A549 (cell line): ENCODE measurements around the gene XPC. TPM values are rescaled to one million over a fixed set of nuclear protein-coding genes. Genes with fewer than 3 reads are reported as not detected.

ENCODE experiments used
- ATAC-seq, 2 experiments: fragments of 200-7000 bp in 1 of 2; fragments of >200 bp in 1 of 2; cut with Nextera tagmentation in 1 of 2; cut with Tn5 transposase in 1 of 2; 3 replicates each; pipeline versions ENCODE4 v1.8.0 to v1.9.1; 2018 to 2020; ENCODE audit warnings: mild to moderate bottlenecking in 1 of 2, moderate library complexity in 1 of 2
- CTCF ChIA-PET: fragments of 300-600 bp; sonication (Branson Sonifier 250); formaldehyde crosslinking; extraction: SDS; loops from one replicate; lab custom pipeline; 2021; ENCODE audit warnings: antibody characterized with exemption, inconsistent platforms; lab: Yijun Ruan, JAX
- POLR2A ChIA-PET: fragments of 350-600 bp; formaldehyde crosslinking; extraction: SDS; loops from one replicate; lab custom pipeline; 2021; ENCODE audit warnings: antibody characterized with exemption, inconsistent platforms; lab: Yijun Ruan, JAX
- DNase-seq, 2 experiments: peaks; one replicate each; pipeline versions ENCODE4 v3.0.0 to v3.0.0-alpha.2; 2011 to 2016; ENCODE audit warnings: low read depth in 1 of 2, low spot score in 1 of 2
- FAIRE-seq: peaks from 2 replicates; lab custom pipeline; 2011; peaks lifted over from hg19 to GRCh38; lab: Jason Lieb, UNC
- H3K27ac ChIP-seq, 2 experiments: fragments of >200 bp; sonication (Bioruptor Twin); formaldehyde crosslinking; 3 replicates each; pipeline ENCODE4 v1.5.1; 2016 to 2017
- H3K4me1 ChIP-seq: fragments of >200 bp; sonication (Bioruptor Twin); formaldehyde crosslinking; 3 replicates; pipeline ENCODE4 v1.6.1; 2016
- H3K4me2 ChIP-seq: fragments of >200 bp; sonication (Bioruptor Twin); formaldehyde crosslinking; 3 replicates; pipeline ENCODE4 v1.6.1; 2016
- H3K4me3 ChIP-seq: fragments of >200 bp; sonication (Bioruptor Twin); formaldehyde crosslinking; 3 replicates; pipeline ENCODE4 v1.5.1; 2016
- H3K9me3 ChIP-seq: fragments of >200 bp; sonication (Bioruptor Twin); formaldehyde crosslinking; 3 replicates; pipeline ENCODE4 v1.6.1; 2016
- CBX2 ChIP-seq: fragments of 200-600 bp; sonication (generic); IDR thresholded peaks from 2 replicates; pipeline ENCODE4 v1.6.1; 2016; ENCODE audit warnings: low read depth, mild to moderate bottlenecking, borderline replicate concordance
- CBX8 ChIP-seq: fragments of 200-600 bp; sonication (generic); IDR thresholded peaks from 2 replicates; pipeline ENCODE4 v1.6.1; 2016
- CEBPB ChIP-seq, 2 experiments: fragments of >200 bp in 1 of 2; sonication (Bioruptor Twin) in 1 of 2; formaldehyde crosslinking in 1 of 2; IDR thresholded peaks; 2 replicates each; pipeline ENCODE4 v1.6.1; 2012 to 2016
- CHD2 ChIP-seq: fragments of 150-350 bp; IDR thresholded peaks from 2 replicates; pipeline ENCODE4 v1.6.1; 2014; ENCODE audit warnings: low read length; ENCODE audit not compliant: partially characterized antibody
- EHMT2 ChIP-seq: fragments of 200-600 bp; sonication (generic); IDR thresholded peaks from 2 replicates; pipeline ENCODE4 v1.6.1; 2016; ENCODE audit warnings: antibody characterized with exemption, low read depth, mild to moderate bottlenecking, moderate library complexity
- HDAC2 ChIP-seq: fragments of 200-600 bp; sonication (generic); IDR thresholded peaks from 2 replicates; pipeline ENCODE4 v1.6.1; 2016
- MAFK ChIP-seq: fragments of 450-650 bp; IDR thresholded peaks from 2 replicates; pipeline ENCODE4 v1.6.1; 2014; ENCODE audit not compliant: partially characterized antibody
- MYC ChIP-seq: IDR thresholded peaks from 2 replicates; pipeline ENCODE4 v1.6.1; 2012; ENCODE audit warnings: mild to moderate bottlenecking, inconsistent platforms, low read length, improper control_type of control experiment, borderline replicate concordance
- NFE2L2 ChIP-seq: fragments of 150-350 bp; conservative IDR thresholded peaks from 2 replicates; pipeline ENCODE4 v1.6.1; 2014; ENCODE audit warnings: low read length
- NR3C1 ChIP-seq: fragments of >200 bp; sonication (Bioruptor Twin); formaldehyde crosslinking; IDR thresholded peaks from 3 replicates; pipeline ENCODE4 v1.6.1; 2017
- PHF8 ChIP-seq: fragments of 200-600 bp; sonication (generic); IDR thresholded peaks from 2 replicates; pipeline ENCODE4 v1.6.1; 2016; ENCODE audit warnings: low read depth, mild to moderate bottlenecking, antibody characterized with exemption, moderate library complexity, borderline replicate concordance
- POLR2A ChIP-seq: IDR thresholded peaks from 2 replicates; pipeline ENCODE4 v1.6.1; 2012; ENCODE audit warnings: mild to moderate bottlenecking, low read length
- RFX5 ChIP-seq: fragments of 450-650 bp; IDR thresholded peaks from 2 replicates; pipeline ENCODE4 v1.7.1; 2014; ENCODE audit warnings: antibody characterized with exemption, mild to moderate bottlenecking, moderate library complexity
- RNF2 ChIP-seq: fragments of 200-600 bp; sonication (generic); IDR thresholded peaks from 2 replicates; pipeline ENCODE4 v1.6.1; 2016; ENCODE audit warnings: low read depth, mild to moderate bottlenecking, antibody characterized with exemption, moderate library complexity, borderline replicate concordance
- SMC3 ChIP-seq: fragments of >200 bp; sonication (Bioruptor Twin); formaldehyde crosslinking; IDR thresholded peaks from 3 replicates; pipeline ENCODE4 v1.6.1; 2018; ENCODE audit warnings: inconsistent platforms
- TFCP2L1 ChIP-seq: fragments of 250-450 bp; sonication (Bioruptor Pico); IDR thresholded peaks from 2 replicates; pipeline ENCODE4 v1.5.0; 2021; ENCODE audit warnings: mild to moderate bottlenecking
- TP53 ChIP-seq: fragments of 250-450 bp; sonication (Bioruptor Pico); IDR thresholded peaks from 2 replicates; pipeline ENCODE4 v1.5.0; 2021; ENCODE audit warnings: mild to moderate bottlenecking, moderate library complexity
- ZC3H11A ChIP-seq: fragments of 450-650 bp; IDR thresholded peaks from 2 replicates; pipeline ENCODE4 v1.6.1; 2014; ENCODE audit warnings: antibody characterized with exemption, mild to moderate bottlenecking
- ZFP36 ChIP-seq: fragments of 450-650 bp; IDR thresholded peaks from 2 replicates; pipeline ENCODE4 v1.6.1; 2014; ENCODE audit warnings: borderline replicate concordance; ENCODE audit not compliant: partially characterized antibody
- WGBS: methylation state at CpG from one replicate; pipeline ENCODE4 v1.1.6; 2017; ENCODE audit errors: missing lambda C conversion rate; 5-methylcytosine and 5-hydroxymethylcytosine counted together
- polyA plus RNA-seq, 4 experiments: library from polyadenylated mRNA; depleted of rRNA in 3 of 4; stranded (reverse); fragments of >200 nt; fragmentation: RNase III in 1 of 4; extraction: RNeasy Plus Mini Kit Qiagen cat#74134 plus additional on column Dnase treatment in 1 of 4; gene quantifications; 2 replicates in 3 of 4; 3 replicates in 1 of 4; pipeline ENCODE4 v1.2.3, GENCODE V29; 2011 to 2017
- TF ChIP-seq, protein P1 (sequence below): IDR thresholded peaks from 2 replicates; pipeline ENCODE4 v1.6.1; 2012
- TF ChIP-seq, protein P2 (sequence below): fragments of 150-350 bp; IDR thresholded peaks from 2 replicates; pipeline ENCODE4 v1.6.1; 2014; ENCODE audit warnings: low read depth, mild to moderate bottlenecking, low read length
- TF ChIP-seq, protein P3 (sequence below): IDR thresholded peaks from 2 replicates; pipeline ENCODE4 v1.6.1; 2012; ENCODE audit warnings: low read depth, borderline replicate concordance
- TF ChIP-seq, protein P4 (sequence below): fragments of 200-600 bp; sonication (generic); IDR thresholded peaks from 2 replicates; pipeline ENCODE4 v1.6.1; 2016; ENCODE audit warnings: antibody characterized with exemption, mild to moderate bottlenecking, moderate library complexity

XPC gene
- polyA plus RNA-seq, 2 of the 4 experiments (the other 2 are of a cell fraction): 35.4 to 36.3 TPM

DNA sequence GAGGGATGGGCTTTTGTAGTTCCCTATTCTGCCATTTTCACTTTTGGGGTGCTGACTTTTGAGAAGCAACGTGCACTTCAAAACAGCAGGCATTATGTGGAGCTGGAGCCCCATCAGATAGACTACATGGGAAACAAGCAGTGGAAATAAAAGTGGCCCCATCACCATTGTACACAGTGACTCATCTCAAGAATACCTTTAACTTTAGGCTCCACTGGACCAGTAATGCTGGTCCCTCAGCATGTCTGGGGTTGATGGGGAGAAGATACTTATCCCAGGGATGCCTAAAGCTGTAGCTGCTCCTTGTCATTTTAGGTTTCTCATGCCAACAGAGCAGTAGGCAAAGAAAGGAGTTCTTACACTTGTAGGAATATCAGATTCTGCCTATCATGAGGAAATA is 45.2 kb upstream of the XPC start:
- H3K4me3 ChIP-seq: no peak overlapping the region
- CTCF ChIA-PET: interaction anchor here (1.3 to 1.6 kb wide), 3 partner anchors 9 to 20 kb away, joined by 4 to 8 read pairs (median 5); no protein-coding TSS in a partner anchor
- FAIRE-seq: no peak
- H3K9me3 ChIP-seq: peaks cover 27% of the 10 kb centered on the region
- WGBS: 0% methylated on average over 1 of the region's 1 CpG
- no peak for ATAC-seq
- H3K4me1 ChIP-seq: no peaks in the 10 kb centered on the region
- TF ChIP-seq HDAC2: no peak
- TF ChIP-seq CBX8: no peak
- TF ChIP-seq EHMT2: no peak
- no peak for TF ChIP-seq NR3C1
- POLR2A ChIA-PET: no interaction called here
- H3K27ac ChIP-seq: no peak overlapping the region
- H3K4me2 ChIP-seq: no peak overlapping the region
- no peak for DNase-seq

- Histone ChIP-seq H3K4me3 (no peak overlapping the region), H3K4me2 (no peak overlapping the region)
- CTCF ChIA-PET: interaction anchor here (0.8 to 1.6 kb wide), 3 partner anchors 9 to 286 kb away, joined by 3 to 8 read pairs (median 4); no protein-coding TSS in a partner anchor
- no peak for FAIRE-seq
- TF ChIP-seq TFCP2L1 (CRISPR knock-in tag) (no peak), CBX2 (no peak), CEBPB (IDR thresholded peaks at IDR 0.05) (no peak), NFE2L2 (no peak), PHF8 (no peak), CHD2 (no peak), ZC3H11A (no peak), ZFP36 (no peak), POLR2A (no peak), MYC (no peak), RFX5 (no peak), SMC3 (no peak), RNF2 (no peak), TP53 (CRISPR knock-in tag) (no peak), MAFK (no peak)
- TF ChIP-seq, protein P1, sequence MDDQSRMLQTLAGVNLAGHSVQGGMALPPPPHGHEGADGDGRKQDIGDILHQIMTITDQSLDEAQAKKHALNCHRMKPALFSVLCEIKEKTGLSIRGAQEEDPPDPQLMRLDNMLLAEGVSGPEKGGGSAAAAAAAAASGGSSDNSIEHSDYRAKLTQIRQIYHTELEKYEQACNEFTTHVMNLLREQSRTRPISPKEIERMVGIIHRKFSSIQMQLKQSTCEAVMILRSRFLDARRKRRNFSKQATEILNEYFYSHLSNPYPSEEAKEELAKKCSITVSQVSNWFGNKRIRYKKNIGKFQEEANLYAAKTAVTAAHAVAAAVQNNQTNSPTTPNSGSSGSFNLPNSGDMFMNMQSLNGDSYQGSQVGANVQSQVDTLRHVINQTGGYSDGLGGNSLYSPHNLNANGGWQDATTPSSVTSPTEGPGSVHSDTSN: no peak
- TF ChIP-seq, protein P2, sequence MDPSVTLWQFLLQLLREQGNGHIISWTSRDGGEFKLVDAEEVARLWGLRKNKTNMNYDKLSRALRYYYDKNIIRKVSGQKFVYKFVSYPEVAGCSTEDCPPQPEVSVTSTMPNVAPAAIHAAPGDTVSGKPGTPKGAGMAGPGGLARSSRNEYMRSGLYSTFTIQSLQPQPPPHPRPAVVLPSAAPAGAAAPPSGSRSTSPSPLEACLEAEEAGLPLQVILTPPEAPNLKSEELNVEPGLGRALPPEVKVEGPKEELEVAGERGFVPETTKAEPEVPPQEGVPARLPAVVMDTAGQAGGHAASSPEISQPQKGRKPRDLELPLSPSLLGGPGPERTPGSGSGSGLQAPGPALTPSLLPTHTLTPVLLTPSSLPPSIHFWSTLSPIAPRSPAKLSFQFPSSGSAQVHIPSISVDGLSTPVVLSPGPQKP: no peak
- TF ChIP-seq, protein P3, sequence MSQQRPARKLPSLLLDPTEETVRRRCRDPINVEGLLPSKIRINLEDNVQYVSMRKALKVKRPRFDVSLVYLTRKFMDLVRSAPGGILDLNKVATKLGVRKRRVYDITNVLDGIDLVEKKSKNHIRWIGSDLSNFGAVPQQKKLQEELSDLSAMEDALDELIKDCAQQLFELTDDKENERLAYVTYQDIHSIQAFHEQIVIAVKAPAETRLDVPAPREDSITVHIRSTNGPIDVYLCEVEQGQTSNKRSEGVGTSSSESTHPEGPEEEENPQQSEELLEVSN: no peak
- TF ChIP-seq, protein P4, sequence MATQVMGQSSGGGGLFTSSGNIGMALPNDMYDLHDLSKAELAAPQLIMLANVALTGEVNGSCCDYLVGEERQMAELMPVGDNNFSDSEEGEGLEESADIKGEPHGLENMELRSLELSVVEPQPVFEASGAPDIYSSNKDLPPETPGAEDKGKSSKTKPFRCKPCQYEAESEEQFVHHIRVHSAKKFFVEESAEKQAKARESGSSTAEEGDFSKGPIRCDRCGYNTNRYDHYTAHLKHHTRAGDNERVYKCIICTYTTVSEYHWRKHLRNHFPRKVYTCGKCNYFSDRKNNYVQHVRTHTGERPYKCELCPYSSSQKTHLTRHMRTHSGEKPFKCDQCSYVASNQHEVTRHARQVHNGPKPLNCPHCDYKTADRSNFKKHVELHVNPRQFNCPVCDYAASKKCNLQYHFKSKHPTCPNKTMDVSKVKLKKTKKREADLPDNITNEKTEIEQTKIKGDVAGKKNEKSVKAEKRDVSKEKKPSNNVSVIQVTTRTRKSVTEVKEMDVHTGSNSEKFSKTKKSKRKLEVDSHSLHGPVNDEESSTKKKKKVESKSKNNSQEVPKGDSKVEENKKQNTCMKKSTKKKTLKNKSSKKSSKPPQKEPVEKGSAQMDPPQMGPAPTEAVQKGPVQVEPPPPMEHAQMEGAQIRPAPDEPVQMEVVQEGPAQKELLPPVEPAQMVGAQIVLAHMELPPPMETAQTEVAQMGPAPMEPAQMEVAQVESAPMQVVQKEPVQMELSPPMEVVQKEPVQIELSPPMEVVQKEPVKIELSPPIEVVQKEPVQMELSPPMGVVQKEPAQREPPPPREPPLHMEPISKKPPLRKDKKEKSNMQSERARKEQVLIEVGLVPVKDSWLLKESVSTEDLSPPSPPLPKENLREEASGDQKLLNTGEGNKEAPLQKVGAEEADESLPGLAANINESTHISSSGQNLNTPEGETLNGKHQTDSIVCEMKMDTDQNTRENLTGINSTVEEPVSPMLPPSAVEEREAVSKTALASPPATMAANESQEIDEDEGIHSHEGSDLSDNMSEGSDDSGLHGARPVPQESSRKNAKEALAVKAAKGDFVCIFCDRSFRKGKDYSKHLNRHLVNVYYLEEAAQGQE: no peak
- TF ChIP-seq, all 56 proteins: peak for 0
- DNase-seq (no peak), ATAC-seq (no peak)
- WGBS: 54% methylated on average over 3 of the region's 3 CpGs
- Histone ChIP-seq H3K9me3 (peaks cover 27% of the 10 kb centered on the region), H3K27ac (no peak overlapping the region), H3K4me1 (no peaks in the 10 kb centered on the region)
- POLR2A ChIA-PET: no interaction called here
Observed at GRCh38 chr3:14222900-14223594, 44.6 kb upstream of the XPC start.
